Activated CD4-positive, CD25-positive, alpha-beta regulatory T cell treated with anti-CD3 and anti-CD28 coated beads, Interleukin-2, amount 50 U/mL, for 24 hours (primary cell): Measurements from ENCODE around the gene KCNB1.

ENCODE experiments used
- ATAC-seq, 2 donors: fragments of 150-1000 bp; cut with Tn5 transposase; one replicate each; pipeline ENCODE4 v1.10.0; 2021; ENCODE audit warnings: mild to moderate bottlenecking in 1 of 2, moderate library complexity in 1 of 2

KCNB1 gene

GRCh38 chr20:49408509-49409104, 73.9 kb downstream of the KCNB1 start:
- no peak for ATAC-seq

- no peak for ATAC-seq
Observed at GRCh38 chr20:49406666-49407065, 75.8 kb downstream of the KCNB1 start.

GRCh38 chr20:49405696-49406095, 76.8 kb downstream of the KCNB1 start:
- no peak for ATAC-seq

- no peak for ATAC-seq
Observed at GRCh38 chr20:49405062-49405683, 77.3 kb downstream of the KCNB1 start.

- ATAC-seq, result no peak
Observed at GRCh38 chr20:49404461-49404860, 78.0 kb downstream of the KCNB1 start.

GRCh38 chr20:49403911-49404310, 78.6 kb downstream of the KCNB1 start:
- no peak for ATAC-seq

GRCh38 chr20:49403012-49403411, 79.5 kb downstream of the KCNB1 start:
- no peak for ATAC-seq

GRCh38 chr20:49400904-49401303, 81.6 kb downstream of the KCNB1 start:
- no peak for ATAC-seq

- ATAC-seq, result no peak
Observed at GRCh38 chr20:49400410-49400809, 82.1 kb downstream of the KCNB1 start.

- ATAC-seq, result no peak
Observed at GRCh38 chr20:49399329-49399728, 83.1 kb downstream of the KCNB1 start.

GRCh38 chr20:49398401-49399144, 83.9 kb downstream of the KCNB1 start:
- no peak for ATAC-seq

- ATAC-seq, result no peak
Observed at GRCh38 chr20:49397525-49397924, 84.9 kb downstream of the KCNB1 start.

GRCh38 chr20:49396230-49396629, 86.2 kb downstream of the KCNB1 start:
- ATAC-seq, result no peak

- no peak for ATAC-seq
Observed at GRCh38 chr20:49395659-49396058, 86.8 kb downstream of the KCNB1 start.

GRCh38 chr20:49395183-49395582, 87.3 kb downstream of the KCNB1 start:
- ATAC-seq, result no peak

GRCh38 chr20:49394757-49395156, 87.7 kb downstream of the KCNB1 start:
- no peak for ATAC-seq

- ATAC-seq, result no peak
Observed at GRCh38 chr20:49394264-49394663, 88.2 kb downstream of the KCNB1 start.

- no peak for ATAC-seq
Observed at GRCh38 chr20:49393803-49394202, 88.7 kb downstream of the KCNB1 start.

GRCh38 chr20:49392745-49393144, 89.7 kb downstream of the KCNB1 start:
- no peak for ATAC-seq

- no peak for ATAC-seq
Observed at GRCh38 chr20:49391404-49392245, 90.8 kb downstream of the KCNB1 start.

GRCh38 chr20:49389854-49390253, 92.6 kb downstream of the KCNB1 start:
- ATAC-seq, result no peak

GRCh38 chr20:49388744-49389143, 93.7 kb downstream of the KCNB1 start:
- ATAC-seq, result no peak

- ATAC-seq, result no peak
Observed at GRCh38 chr20:49387581-49387939, 94.9 kb downstream of the KCNB1 start.
